ENCODE data around the gene MEST.

GRCh38 chr7:130471974-130472373 lies 19.9 kb upstream of the MEST start:
- TF ChIP-seq POLR2A (IDR thresholded peaks at IDR 0.05) (no peak), CTCF (IDR thresholded peaks at IDR 0.05) (no peak)

Measured in sigmoid colon (tissue), 3 donors.